A673 (cell line): ENCODE results near the gene USP10. TPM values are rescaled to one million over a fixed set of nuclear protein-coding genes. Genes with fewer than 3 reads are reported as not detected.

Source experiments
- BruUV-seq: library from RNA; stranded (reverse); fragments of 400-500 nt; replicated peaks from 2 replicates; lab custom pipeline; 2021; lab: Mats Ljungman, UMichigan
- CTCF ChIA-PET: fragments of 300-600 bp; sonication (Branson Sonifier 250); formaldehyde crosslinking; loops from one replicate; lab custom pipeline; 2022; ENCODE audit warnings: antibody characterized with exemption; lab: Charles Lee
- POLR2A ChIA-PET: fragments of 300-600 bp; sonication (Branson Sonifier 250); formaldehyde crosslinking; loops from one replicate; lab custom pipeline; 2022; ENCODE audit warnings: antibody characterized with exemption; ENCODE audit not compliant: low non-redundant PET; lab: Charles Lee
- DNase-seq: peaks from one replicate; pipeline ENCODE4 v3.0.0-alpha.2; 2015; ENCODE audit warnings: low spot score
- H3K27ac ChIP-seq: fragments of 200-600 bp; sonication (generic); 2 replicates; pipeline ENCODE4 v1.5.1; 2016; ENCODE audit warnings: mixed run types, low read depth, mild to moderate bottlenecking, mixed read lengths, antibody characterized with exemption, low read length; ENCODE audit not compliant: poor library complexity, severe bottlenecking
- H3K27me3 ChIP-seq: fragments of 200-600 bp; sonication (generic); replicated peaks from 2 replicates; pipeline ENCODE4 v1.6.1; 2017; ENCODE audit warnings: mixed run types, low read depth, mild to moderate bottlenecking, mixed read lengths, antibody characterized with exemption, low read length; ENCODE audit not compliant: insufficient read depth, poor library complexity
- H3K36me3 ChIP-seq: fragments of 200-600 bp; sonication (generic); 2 replicates; pipeline ENCODE4 v1.6.1; 2016; ENCODE audit warnings: mixed run types, mild to moderate bottlenecking, mixed read lengths, antibody characterized with exemption, low read length; ENCODE audit not compliant: insufficient read depth, poor library complexity, severe bottlenecking
- H3K4me1 ChIP-seq: fragments of 200-600 bp; sonication (generic); 2 replicates; pipeline ENCODE4 v1.6.1; 2017; ENCODE audit warnings: mixed run types, mild to moderate bottlenecking, mixed read lengths, antibody characterized with exemption, low read length; ENCODE audit not compliant: insufficient read depth, poor library complexity, severe bottlenecking
- H3K4me3 ChIP-seq: fragments of 200-600 bp; sonication (generic); 2 replicates; pipeline ENCODE4 v1.5.1; 2016; ENCODE audit warnings: low read depth, mixed run types, mild to moderate bottlenecking, mixed read lengths, low read length; ENCODE audit not compliant: poor library complexity, severe bottlenecking
- H3K9me3 ChIP-seq: fragments of 200-600 bp; sonication (generic); 2 replicates; pipeline ENCODE4 v1.6.1; 2016; ENCODE audit warnings: mixed run types, low read depth, mild to moderate bottlenecking, mixed read lengths, antibody characterized with exemption, low read length; ENCODE audit not compliant: poor library complexity, severe bottlenecking
- CTCF ChIP-seq: fragments of 300-800, 200-600 bp; sonication (generic); conservative IDR thresholded peaks from 2 replicates; pipeline ENCODE4 v1.5.1; 2017; ENCODE audit warnings: low read depth, mild to moderate bottlenecking, antibody characterized with exemption, low read length, moderate library complexity, mixed read lengths
- EZH2 ChIP-seq: fragments of 200-600 bp; sonication (generic); IDR thresholded peaks from 2 replicates; pipeline ENCODE4 v1.6.1; 2017; ENCODE audit warnings: borderline replicate concordance, low read depth, mild to moderate bottlenecking, mixed read lengths, antibody characterized with exemption, low read length; ENCODE audit not compliant: poor library complexity, severe bottlenecking
- intact Hi-C: fragments of 100-400 bp; cut with micrococcal nuclease; formaldehyde crosslinking; loops from one replicate; pipeline ENCODE4 v1.10.0; 2022; ENCODE audit not compliant: unreplicated experiment
- total RNA-seq: library from RNA; stranded (reverse); gene quantifications from 2 replicates; pipeline ENCODE4 v1.2.3, GENCODE V29; 2021

The USP10 gene
- total RNA-seq, 1 experiment from 2014 or later: 171 TPM

GRCh38 chr16:84753412-84754326, 53.9 kb downstream of the USP10 start:
- peaks cover 25% of the 10 kb centered on the region for H3K4me1 ChIP-seq
- no peaks in the 10 kb centered on the region for H3K27me3 ChIP-seq
- H3K9me3 ChIP-seq: no peaks in the 10 kb centered on the region
- BruUV-seq: no TSS peak
- ChIA-PET CTCF (interaction anchor here (1.2 to 2.3 kb wide), 3 partner anchors 15 to 218 kb away, joined by 3 to 18 read pairs (median 5); no protein-coding TSS in a partner anchor), POLR2A (no interaction called here)
- peaks cover 7% of the 10 kb centered on the region for H3K36me3 ChIP-seq
- no peak overlapping the region for H3K27ac ChIP-seq
- no peak for TF ChIP-seq CTCF
- no peak for TF ChIP-seq EZH2
- intact Hi-C loops: loop anchor here (1.0 to 2.0 kb wide), 2 partner anchors 199 to 217 kb away; no protein-coding TSS in a partner anchor
- DNase-seq: no peak
- H3K4me3 ChIP-seq: no peak overlapping the region

- no TSS peak for BruUV-seq
- peak overlapping the region; percentile 40 for H3K27ac ChIP-seq
- no peaks in the 10 kb centered on the region for H3K9me3 ChIP-seq
- no peaks in the 10 kb centered on the region for H3K27me3 ChIP-seq
- H3K36me3 ChIP-seq: peaks cover 7% of the 10 kb centered on the region
- no peak overlapping the region for H3K4me3 ChIP-seq
- no peak for TF ChIP-seq EZH2
- peak; percentile 85 for TF ChIP-seq CTCF
- intact Hi-C loops: loop anchor here (1.0 to 2.0 kb wide), 2 partner anchors 198 to 216 kb away; no protein-coding TSS in a partner anchor
- ChIA-PET CTCF (interaction anchor here (1.1 to 2.3 kb wide), 3 partner anchors 16 to 217 kb away, joined by 5 to 18 read pairs (median 14); no protein-coding TSS in a partner anchor), POLR2A (no interaction called here)
- H3K4me1 ChIP-seq: peaks cover 28% of the 10 kb centered on the region
- peak; percentile 92 for DNase-seq
These were observed 54.6 kb downstream of the USP10 start for GRCh38 chr16:84754353-84754856.

GRCh38 chr16:84754956-84755672, 55.3 kb downstream of the USP10 start:
- intact Hi-C loops: loop anchor here (1.0 to 2.0 kb wide), 2 partner anchors 197 to 216 kb away; no protein-coding TSS in a partner anchor
- Histone ChIP-seq H3K4me3 (no peak overlapping the region), H3K4me1 (peaks cover 28% of the 10 kb centered on the region), H3K9me3 (no peaks in the 10 kb centered on the region), H3K27me3 (no peaks in the 10 kb centered on the region), H3K27ac (peak overlapping the region; percentile 40), H3K36me3 (peaks cover 9% of the 10 kb centered on the region)
- ChIA-PET CTCF (interaction anchor here (0.6 to 2.3 kb wide), 6 partner anchors 17 to 249 kb away, joined by 3 to 18 read pairs (median 4); no protein-coding TSS in a partner anchor), POLR2A (no interaction called here)
- no peak for DNase-seq
- TF ChIP-seq CTCF (no peak), EZH2 (no peak)
- BruUV-seq: no TSS peak
